Measurements from ENCODE around the gene CARNS1. TPM values are rescaled to one million over a fixed set of nuclear protein-coding genes. Genes with fewer than 3 reads are reported as not detected.

Gene CARNS1
- total RNA-seq, 1 donor from 2014 or later: 14.5 TPM

GRCh38 chr11:67448220-67448609, 32.7 kb downstream of the CARNS1 start:
- intact Hi-C loops (cut with micrococcal nuclease): no loop called here
- DNase-seq: no peak
- Histone ChIP-seq H3K27ac (replicated peaks) (no peak overlapping the region), H3K4me1 (peaks cover 22% of the 10 kb centered on the region), H3K4me3 (no peak overlapping the region), H3K27me3 (ENCODE audit: low read depth) (no peaks in the 10 kb centered on the region), H3K36me3 (no peaks in the 10 kb centered on the region), H3K9me3 (replicated peaks) (no peaks in the 10 kb centered on the region)
- no peak for TF ChIP-seq CTCF (IDR thresholded peaks at IDR 0.05; ENCODE audit: borderline replicate concordance)

GRCh38 chr11:67449116-67449844, 33.8 kb downstream of the CARNS1 start:
- DNase-seq: no peak
- H3K36me3 ChIP-seq: no peaks in the 10 kb centered on the region
- H3K9me3 ChIP-seq (replicated peaks): no peaks in the 10 kb centered on the region
- H3K27me3 ChIP-seq (ENCODE audit: low read depth): no peaks in the 10 kb centered on the region
- intact Hi-C loops (cut with micrococcal nuclease): no loop called here
- no peak overlapping the region for H3K27ac ChIP-seq (replicated peaks)
- H3K4me3 ChIP-seq: no peak overlapping the region
- TF ChIP-seq CTCF (IDR thresholded peaks at IDR 0.05; ENCODE audit: borderline replicate concordance): no peak
- peaks cover 14% of the 10 kb centered on the region for H3K4me1 ChIP-seq

GRCh38 chr11:67450796-67451657, 35.5 kb downstream of the CARNS1 start:
- DNase-seq: no peak
- peaks cover 9% of the 10 kb centered on the region for H3K4me1 ChIP-seq
- H3K9me3 ChIP-seq (replicated peaks): no peaks in the 10 kb centered on the region
- H3K27me3 ChIP-seq (ENCODE audit: low read depth): no peaks in the 10 kb centered on the region
- no peaks in the 10 kb centered on the region for H3K36me3 ChIP-seq
- intact Hi-C loops (cut with micrococcal nuclease): no loop called here
- TF ChIP-seq CTCF (IDR thresholded peaks at IDR 0.05; ENCODE audit: borderline replicate concordance): no peak
- no peak overlapping the region for H3K4me3 ChIP-seq
- no peak overlapping the region for H3K27ac ChIP-seq (replicated peaks)

GRCh38 chr11:67451658-67451976, 36.1 kb downstream of the CARNS1 start:
- H3K27ac ChIP-seq (replicated peaks): peak overlapping the region; percentile 62
- intact Hi-C loops (cut with micrococcal nuclease): no loop called here

More at GRCh38 chr11:67451658-67451976, 36.1 kb downstream of the CARNS1 start:
- H3K9me3 ChIP-seq (replicated peaks): no peaks in the 10 kb centered on the region
- DNase-seq: no peak
- no peaks in the 10 kb centered on the region for H3K27me3 ChIP-seq (ENCODE audit: low read depth)
- H3K4me3 ChIP-seq: no peak overlapping the region
- no peaks in the 10 kb centered on the region for H3K36me3 ChIP-seq
- peaks cover 9% of the 10 kb centered on the region for H3K4me1 ChIP-seq
- TF ChIP-seq CTCF (IDR thresholded peaks at IDR 0.05; ENCODE audit: borderline replicate concordance): no peak

All from left ventricle myocardium inferior (tissue), 1 donor.